Thyroid gland (tissue), 4 donors: ENCODE measurements around the gene STXBP3.

Experiments
- POLR2A ChIP-seq, 2 donors: fragments of 450-650 bp; IDR thresholded peaks; one replicate each; pipeline ENCODE4 v1.6.1; 2017; ENCODE audit warnings: antibody characterized with exemption in 2 of 2, mild to moderate bottlenecking in 2 of 2, moderate library complexity in 1 of 2
- TF ChIP-seq, protein P1 (sequence below), 6 experiments: fragments of 200-600 bp in 3 of 6; fragments of 450-650 bp in 3 of 6; sonication (generic) in 3 of 6; IDR thresholded peaks; one replicate each; pipeline ENCODE4 v1.5.1; 2016 to 2019; ENCODE audit warnings: antibody characterized with exemption in 6 of 6, mild to moderate bottlenecking in 2 of 6, inconsistent platforms in 1 of 6, moderate library complexity in 1 of 6

DNA sequence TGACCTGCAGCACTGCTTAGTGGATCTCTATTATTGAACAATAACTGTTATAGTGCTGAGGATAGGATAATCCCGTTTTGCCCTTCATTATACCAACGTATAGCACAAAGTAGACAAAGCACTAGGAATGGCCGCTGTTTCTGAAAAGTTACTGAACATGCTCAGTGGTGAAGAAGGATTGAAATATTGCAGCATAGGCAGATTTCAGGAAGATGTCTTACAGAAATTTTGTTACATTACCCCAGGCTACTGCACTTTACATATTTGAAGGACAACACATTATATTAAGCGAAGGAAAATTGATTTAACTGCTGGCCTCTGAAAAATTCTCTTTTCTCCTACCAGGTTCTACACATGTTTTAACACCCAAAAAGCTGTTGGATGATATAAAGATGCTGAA lies 62.0 kb downstream of the STXBP3 start:
- no peak for TF ChIP-seq POLR2A (IDR thresholded peaks at IDR 0.05)
- TF ChIP-seq, protein P1, sequence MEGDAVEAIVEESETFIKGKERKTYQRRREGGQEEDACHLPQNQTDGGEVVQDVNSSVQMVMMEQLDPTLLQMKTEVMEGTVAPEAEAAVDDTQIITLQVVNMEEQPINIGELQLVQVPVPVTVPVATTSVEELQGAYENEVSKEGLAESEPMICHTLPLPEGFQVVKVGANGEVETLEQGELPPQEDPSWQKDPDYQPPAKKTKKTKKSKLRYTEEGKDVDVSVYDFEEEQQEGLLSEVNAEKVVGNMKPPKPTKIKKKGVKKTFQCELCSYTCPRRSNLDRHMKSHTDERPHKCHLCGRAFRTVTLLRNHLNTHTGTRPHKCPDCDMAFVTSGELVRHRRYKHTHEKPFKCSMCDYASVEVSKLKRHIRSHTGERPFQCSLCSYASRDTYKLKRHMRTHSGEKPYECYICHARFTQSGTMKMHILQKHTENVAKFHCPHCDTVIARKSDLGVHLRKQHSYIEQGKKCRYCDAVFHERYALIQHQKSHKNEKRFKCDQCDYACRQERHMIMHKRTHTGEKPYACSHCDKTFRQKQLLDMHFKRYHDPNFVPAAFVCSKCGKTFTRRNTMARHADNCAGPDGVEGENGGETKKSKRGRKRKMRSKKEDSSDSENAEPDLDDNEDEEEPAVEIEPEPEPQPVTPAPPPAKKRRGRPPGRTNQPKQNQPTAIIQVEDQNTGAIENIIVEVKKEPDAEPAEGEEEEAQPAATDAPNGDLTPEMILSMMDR (IDR thresholded peaks at IDR 0.05) = no peak
